Measurements from ENCODE around the gene LAMB3.
A peak's percentile ranks its signal among the peaks of the same experiment; 100 is the strongest.

Gene LAMB3

GRCh38 chr1:209565759-209566678 lies 86.2 kb downstream of the LAMB3 start:
- TF ChIP-seq ZNF146 (tag by site-specific recombination; IDR thresholded peaks at IDR 0.05): no peak
- peak; percentile 33; the same call in 1 of the 2 replicates for TF ChIP-seq FEZF1 (tag by site-specific recombination; IDR thresholded peaks at IDR 0.05)
- peak; percentile 34; the same call in 1 of the 2 replicates for TF ChIP-seq ZBTB17 (tag by site-specific recombination; IDR thresholded peaks at IDR 0.05)
- 0 out of 2 replicates have a peak, but pooled peaks have one; percentile 23 for TF ChIP-seq ZNF600 (tag by site-specific recombination; IDR thresholded peaks at IDR 0.05)
- TF ChIP-seq ZNF354C (tag by site-specific recombination; IDR thresholded peaks at IDR 0.05; ENCODE audit: borderline replicate concordance, low read depth): no peak
- peak; percentile 82 for TF ChIP-seq ZBTB8A (tag by site-specific recombination; IDR thresholded peaks at IDR 0.05)
- 0 out of 2 replicates have a peak, but pooled peaks have one; percentile 21 for TF ChIP-seq ZNF335 (tag by site-specific recombination; conservative IDR thresholded peaks at IDR 0.05)
- peak; percentile 95 for TF ChIP-seq ZNF654 (tag by site-specific recombination; IDR thresholded peaks at IDR 0.05; ENCODE audit: low read depth)
- TF ChIP-seq ZNF521 (tag by site-specific recombination; IDR thresholded peaks at IDR 0.05): no peak
- peak; percentile 65; the same call in 1 of the 2 replicates for TF ChIP-seq CTCF (tag by site-specific recombination; IDR thresholded peaks at IDR 0.05)
- Histone ChIP-seq H3K4me1 (ENCODE audit: control insufficient read depth, insufficient read depth, low read length) (no peaks in the 10 kb centered on the region), H3K27ac (ENCODE audit: extremely low read depth, low read depth, low read length) (no peak overlapping the region), H3K36me3 (ENCODE audit: control insufficient read depth in 2 of 2, insufficient read depth in 1 of 2, low read length in 2 of 2) (no peaks in the 10 kb centered on the region), H3K9me3 (ENCODE audit: control insufficient read depth, insufficient read depth, low read depth, low read length) (no peaks in the 10 kb centered on the region), H3K4me3 (ENCODE audit: low read depth, low read length) (no peak overlapping the region)
- POLR2A ChIA-PET: no interaction called here
- CTCF ChIA-PET: interaction anchor here (0.5 to 3.5 kb wide), 66 partner anchors 9 to 1892 kb away, joined by 3 to 29 read pairs (median 4); partner anchors contain the start of gene CAMK1G

All from HEK293 (cell line).